ENCODE data around the gene CTNNA2.
"Not testable (repeated sequence)": the region's sequence is repeated elsewhere in the genome, so short reads cannot be mapped to it uniquely, and the experiment has no call there.

CTNNA2 gene

GRCh38 chr2:80019571-80020460 is 507.0 kb downstream of the CTNNA2 start:
- no peak for ATAC-seq (replicated peaks)
- DNase-seq: no peak
- H3K27me3 Mint-ChIP-seq: no peaks in the 10 kb centered on the region
- H3K4me3 Mint-ChIP-seq: no peak overlapping the region
- H3K4me1 Mint-ChIP-seq (ENCODE audit: low read depth in 2 of 2): no peaks in the 10 kb centered on the region
- no peaks in the 10 kb centered on the region for H3K36me3 Mint-ChIP-seq (ENCODE audit: insufficient read depth)
- H3K27ac Mint-ChIP-seq: no peak overlapping the region
- peaks cover 18 to 23% of the 10 kb centered on the region in 2 donors for H3K9me3 Mint-ChIP-seq

GRCh38 chr2:80022018-80022417 is 509.2 kb downstream of the CTNNA2 start:
- no peak overlapping the region for H3K27ac Mint-ChIP-seq
- H3K9me3 Mint-ChIP-seq: peaks cover 22 to 34% of the 10 kb centered on the region in 2 donors
- H3K4me1 Mint-ChIP-seq (ENCODE audit: low read depth in 2 of 2): no peaks in the 10 kb centered on the region
- H3K36me3 Mint-ChIP-seq (ENCODE audit: insufficient read depth): no peaks in the 10 kb centered on the region
- no peaks in the 10 kb centered on the region for H3K27me3 Mint-ChIP-seq
- no peak for ATAC-seq (replicated peaks)
- DNase-seq: no peak
- H3K4me3 Mint-ChIP-seq: no peak overlapping the region

GRCh38 chr2:80026040-80026729 is 513.3 kb downstream of the CTNNA2 start:
- Mint-ChIP-seq H3K4me3 (no peak overlapping the region), H3K9me3 (peaks cover 19 to 32% of the 10 kb centered on the region in 2 donors), H3K27ac (no peak overlapping the region), H3K27me3 (no peaks in the 10 kb centered on the region), H3K4me1 (ENCODE audit: low read depth in 2 of 2) (no peaks in the 10 kb centered on the region), H3K36me3 (ENCODE audit: insufficient read depth) (no peaks in the 10 kb centered on the region)
- ATAC-seq (replicated peaks) (no peak), DNase-seq (no peak)

- no peak for ATAC-seq (replicated peaks)
- no peak for DNase-seq
- Mint-ChIP-seq H3K4me1 (ENCODE audit: low read depth in 2 of 2) (no peaks in the 10 kb centered on the region), H3K27me3 (no peaks in the 10 kb centered on the region), H3K9me3 (peaks cover 15 to 32% of the 10 kb centered on the region in 2 donors), H3K4me3 (no peak overlapping the region), H3K36me3 (ENCODE audit: insufficient read depth) (no peaks in the 10 kb centered on the region), H3K27ac (no peak overlapping the region)
Measured at GRCh38 chr2:80028051-80028450, 515.2 kb downstream of the CTNNA2 start.

GRCh38 chr2:80028584-80028983 is 515.7 kb downstream of the CTNNA2 start:
- Mint-ChIP-seq H3K27ac (no peak overlapping the region), H3K4me1 (ENCODE audit: low read depth in 2 of 2) (no peaks in the 10 kb centered on the region), H3K9me3 (peaks cover 15 to 32% of the 10 kb centered on the region in 2 donors), H3K4me3 (no peak overlapping the region), H3K36me3 (ENCODE audit: insufficient read depth) (no peaks in the 10 kb centered on the region), H3K27me3 (no peaks in the 10 kb centered on the region)
- no peak for DNase-seq
- ATAC-seq (replicated peaks): no peak

GRCh38 chr2:80030135-80030534 is 517.3 kb downstream of the CTNNA2 start:
- ATAC-seq (replicated peaks): no peak
- no peak for DNase-seq
- no peaks in the 10 kb centered on the region for H3K36me3 Mint-ChIP-seq (ENCODE audit: insufficient read depth)
- peaks cover 16 to 20% of the 10 kb centered on the region in 2 donors for H3K9me3 Mint-ChIP-seq
- H3K27ac Mint-ChIP-seq: no peak overlapping the region
- no peaks in the 10 kb centered on the region for H3K27me3 Mint-ChIP-seq
- H3K4me3 Mint-ChIP-seq: no peak overlapping the region
- H3K4me1 Mint-ChIP-seq (ENCODE audit: low read depth in 2 of 2): no peaks in the 10 kb centered on the region

GRCh38 chr2:80032684-80033083 is 519.8 kb downstream of the CTNNA2 start:
- DNase-seq; H3K36me3 Mint-ChIP-seq (ENCODE audit: insufficient read depth); H3K27me3 Mint-ChIP-seq; H3K9me3 Mint-ChIP-seq; H3K27ac Mint-ChIP-seq; H3K4me1 Mint-ChIP-seq (ENCODE audit: low read depth in 2 of 2); ATAC-seq (replicated peaks); H3K4me3 Mint-ChIP-seq: not testable (repeated sequence)

GRCh38 chr2:80035749-80036285 is 523.0 kb downstream of the CTNNA2 start:
- H3K27me3 Mint-ChIP-seq: no peaks in the 10 kb centered on the region
- H3K36me3 Mint-ChIP-seq (ENCODE audit: insufficient read depth): no peaks in the 10 kb centered on the region
- H3K4me3 Mint-ChIP-seq: no peak overlapping the region
- DNase-seq (no peak), ATAC-seq (replicated peaks) (no peak)
- H3K27ac Mint-ChIP-seq: no peak overlapping the region
- peaks cover 13 to 19% of the 10 kb centered on the region in 2 donors for H3K9me3 Mint-ChIP-seq
- H3K4me1 Mint-ChIP-seq (ENCODE audit: low read depth in 2 of 2): no peaks in the 10 kb centered on the region

GRCh38 chr2:80037310-80037709 is 524.5 kb downstream of the CTNNA2 start:
- DNase-seq (no peak), ATAC-seq (replicated peaks) (no peak)
- H3K4me1 Mint-ChIP-seq (ENCODE audit: low read depth in 2 of 2): no peaks in the 10 kb centered on the region
- peaks cover 13 to 19% of the 10 kb centered on the region in 2 donors for H3K9me3 Mint-ChIP-seq
- H3K27ac Mint-ChIP-seq: no peak overlapping the region
- no peaks in the 10 kb centered on the region for H3K27me3 Mint-ChIP-seq
- H3K4me3 Mint-ChIP-seq: no peak overlapping the region
- no peaks in the 10 kb centered on the region for H3K36me3 Mint-ChIP-seq (ENCODE audit: insufficient read depth)

GRCh38 chr2:80040226-80040625 is 527.4 kb downstream of the CTNNA2 start:
- no peak for ATAC-seq (replicated peaks)
- H3K9me3 Mint-ChIP-seq: peaks cover 11 to 19% of the 10 kb centered on the region in 2 donors
- no peaks in the 10 kb centered on the region for H3K4me1 Mint-ChIP-seq (ENCODE audit: low read depth in 2 of 2)
- no peak for DNase-seq
- H3K36me3 Mint-ChIP-seq (ENCODE audit: insufficient read depth): no peaks in the 10 kb centered on the region
- no peaks in the 10 kb centered on the region for H3K27me3 Mint-ChIP-seq
- H3K27ac Mint-ChIP-seq: no peak overlapping the region
- no peak overlapping the region for H3K4me3 Mint-ChIP-seq

- DNase-seq (no peak), ATAC-seq (replicated peaks) (no peak)
- Mint-ChIP-seq H3K4me3 (no peak overlapping the region), H3K4me1 (ENCODE audit: low read depth in 2 of 2) (no peaks in the 10 kb centered on the region), H3K27me3 (no peaks in the 10 kb centered on the region), H3K36me3 (ENCODE audit: insufficient read depth) (no peaks in the 10 kb centered on the region), H3K27ac (no peak overlapping the region), H3K9me3 (peaks cover 7 to 15% of the 10 kb centered on the region in 2 donors)
Measured at GRCh38 chr2:80042635-80043034, 529.8 kb downstream of the CTNNA2 start.

- H3K4me3 Mint-ChIP-seq: no peak overlapping the region
- DNase-seq (no peak), ATAC-seq (replicated peaks) (no peak)
- H3K4me1 Mint-ChIP-seq (ENCODE audit: low read depth in 2 of 2): no peaks in the 10 kb centered on the region
- peaks cover 7 to 17% of the 10 kb centered on the region in 2 donors for H3K9me3 Mint-ChIP-seq
- H3K27me3 Mint-ChIP-seq: no peaks in the 10 kb centered on the region
- H3K36me3 Mint-ChIP-seq (ENCODE audit: insufficient read depth): no peaks in the 10 kb centered on the region
- no peak overlapping the region for H3K27ac Mint-ChIP-seq
Measured at GRCh38 chr2:80048296-80048695, 535.4 kb downstream of the CTNNA2 start.

GRCh38 chr2:80050246-80050645 is 537.4 kb downstream of the CTNNA2 start:
- DNase-seq: no peak
- Mint-ChIP-seq H3K27ac (no peak overlapping the region), H3K4me1 (ENCODE audit: low read depth in 2 of 2) (no peaks in the 10 kb centered on the region), H3K27me3 (no peaks in the 10 kb centered on the region), H3K36me3 (ENCODE audit: insufficient read depth) (no peaks in the 10 kb centered on the region), H3K4me3 (no peak overlapping the region), H3K9me3 (peaks cover 7 to 17% of the 10 kb centered on the region in 2 donors)
- no peak for ATAC-seq (replicated peaks)

All from effector memory CD8-positive, alpha-beta T cell (primary cell).